Measurements from ENCODE around the gene ZNF710. TPM values are rescaled to one million over a fixed set of nuclear protein-coding genes. Genes with fewer than 3 reads are reported as not detected.

ZNF710 gene
- total and polyA plus RNA-seq, 2 of the 8 experiments (the other 6 are each of a cell fraction or from before 2014, with no cell fraction given): 10.5 to 24.0 TPM

DNA sequence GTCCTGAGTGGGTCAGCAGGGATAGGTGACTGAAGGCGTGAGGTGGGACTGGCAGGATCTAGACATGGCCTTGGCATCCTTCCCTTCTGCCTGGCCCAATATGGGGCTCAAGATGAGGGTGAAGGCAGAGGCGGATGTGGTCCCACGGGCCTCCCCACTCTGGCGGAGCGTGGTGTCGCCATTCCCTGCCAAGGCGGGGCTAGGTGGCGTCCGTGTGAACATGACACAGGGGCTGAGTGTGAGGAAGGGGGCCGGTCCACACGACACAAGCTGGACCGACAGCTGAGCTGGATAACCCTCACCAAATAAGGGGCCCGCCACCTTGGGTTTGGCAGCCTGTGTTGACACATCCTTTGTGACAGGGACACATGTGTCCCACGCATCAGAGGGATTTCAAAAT is 43.1 kb downstream of the ZNF710 start:
- 92% methylated on average over 14 of the region's 14 CpGs; no CpG with 5 or more reads in 1 of the 2 experiments for WGBS, 2 experiments (ENCODE audit: extremely low coverage in 1 of 2, insufficient coverage in 1 of 2, insufficient read length in 1 of 2, insufficient replicate concordance in 2 of 2, low coverage in 1 of 2, low lambda C conversion rate in 2 of 2, missing lambda C conversion rate in 1 of 2)
- Histone ChIP-seq H3K9ac (replicated peaks in 1 of 4; ENCODE audit: extremely low read depth in 1 of 4, low read depth in 3 of 4, low read length in 3 of 4) (no peak overlapping the region; a peak in 1 of 7 replicates), H3K27ac (ENCODE audit: low read depth, low read length) (no peak overlapping the region), H3K79me2 (ENCODE audit: control insufficient read depth in 1 of 2, insufficient read depth in 2 of 2, low read length in 2 of 2) (no peaks in the 10 kb centered on the region; a peak in 1 of 4 replicates), H4K8ac (ENCODE audit: extremely low read depth, insufficient read depth, low read length) (no peak overlapping the region; the same call in 1 of the 2 replicates), H4K5ac (ENCODE audit: insufficient read length, low read depth, low read length) (no peak overlapping the region), H4K20me1 (replicated peaks in 1 of 2; ENCODE audit: control insufficient read depth in 1 of 2, insufficient read depth in 2 of 2, low read length in 2 of 2) (no peaks in the 10 kb centered on the region), H2BK15ac (ENCODE audit: low read length) (no peak overlapping the region), H3K23ac (ENCODE audit: insufficient read length) (no peak overlapping the region), H3K27me3 (replicated peaks in 1 of 4; ENCODE audit: control insufficient read depth in 3 of 4, extremely low read depth in 1 of 4, insufficient read depth in 3 of 4, low read length in 3 of 4) (no peaks in the 10 kb centered on the region), H3K36me3 (ENCODE audit: control insufficient read depth in 2 of 4, insufficient read depth in 4 of 4, low read length in 3 of 4) (no peaks in the 10 kb centered on the region), H3K4me3 (ENCODE audit: extremely low read depth in 1 of 4, insufficient read depth in 2 of 4, low read depth in 3 of 4, low read length in 4 of 4) (no peak overlapping the region), H3K14ac (ENCODE audit: insufficient read length) (no peak overlapping the region), H3K9me3 (ENCODE audit: insufficient read depth in 2 of 2, low read depth in 1 of 2, low read length in 1 of 2) (no peaks in the 10 kb centered on the region), H3K4ac (replicated peaks; ENCODE audit: insufficient read length, low read depth, low read length) (no peak overlapping the region), H2BK20ac (ENCODE audit: low read length) (no peak overlapping the region), H2BK5ac (ENCODE audit: low read depth, low read length) (no peak overlapping the region), H3K23me2 (ENCODE audit: low read depth, low read length) (no peaks in the 10 kb centered on the region), H3K18ac (ENCODE audit: extremely low read depth, low read length) (no peak overlapping the region), H3K4me2 (ENCODE audit: insufficient read depth in 1 of 2, low read depth in 2 of 2, low read length in 2 of 2) (no peak overlapping the region), H2AFZ (ENCODE audit: low read length) (no peak overlapping the region), H3K56ac (replicated peaks; ENCODE audit: insufficient read length, low read depth, low read length) (no peak overlapping the region), H2BK120ac (replicated peaks; ENCODE audit: low read depth, low read length) (no peak overlapping the region), H4K91ac (replicated peaks; ENCODE audit: insufficient read length, low read length) (no peak overlapping the region), H2BK12ac (ENCODE audit: low read depth, low read length) (no peak overlapping the region), H3K79me1 (ENCODE audit: low read depth, low read length) (peaks cover 10% of the 10 kb centered on the region; the same call in 1 of the 2 replicates), H3K4me1 (replicated peaks in 1 of 4; ENCODE audit: control insufficient read depth in 3 of 4, insufficient read depth in 4 of 4, low read length in 3 of 4) (peaks cover 0 to 20% (median 5%) of the 10 kb centered on the region in 4 experiments; a peak in 4 of 7 replicates), H2AK5ac (ENCODE audit: low read depth, low read length) (0 out of 2 replicates have a peak overlapping the region, but pooled peaks have one; percentile 14)
- DNase-seq (ENCODE audit: low read depth in 1 of 2, low spot score in 2 of 2) (no peak), FAIRE-seq (no peak)
- ChIA-PET POLR2A (ENCODE audit: partially characterized antibody) (interaction anchor here (0.9 to 1.2 kb wide), 2 partner anchors 25 to 42 kb away, joined by 3 to 4 read pairs; no protein-coding TSS in a partner anchor), CTCF (ENCODE audit: partially characterized antibody) (interaction anchor here (0.9 to 3.2 kb wide), 2 partner anchors 42 to 276 kb away, joined by 3 to 13 read pairs; no protein-coding TSS in a partner anchor)
- TF ChIP-seq GTF2F1 (IDR thresholded peaks at IDR 0.05; ENCODE audit: borderline replicate concordance, low read depth, low read length) (no peak), POLR2AphosphoS5 (IDR thresholded peaks at IDR 0.05; ENCODE audit: low read depth, low read length) (no peak), CTBP2 (IDR thresholded peaks at IDR 0.05; ENCODE audit: borderline replicate concordance, insufficient read depth, insufficient read length, low read length) (no peak), FOSL1 (IDR thresholded peaks at IDR 0.05; ENCODE audit: insufficient read depth, low read depth, low read length) (no peak), SIN3A (conservative IDR thresholded peaks at IDR 0.05 in 1 of 2, IDR thresholded peaks at IDR 0.05 in 1 of 2; ENCODE audit: low read depth in 1 of 2, low read length in 2 of 2) (no peak), SIRT6 (IDR thresholded peaks at IDR 0.05; ENCODE audit: low read length) (no peak), CEBPB (IDR thresholded peaks at IDR 0.05; ENCODE audit: low read depth, low read length) (no peak), TAF1 (IDR thresholded peaks at IDR 0.05; ENCODE audit: low read depth, low read length) (no peak), KDM1A (IDR thresholded peaks at IDR 0.05; ENCODE audit: borderline replicate concordance, low read length) (no peak), KDM4A (IDR thresholded peaks at IDR 0.05; ENCODE audit: low read depth, low read length, severe bottlenecking) (no peak), EZH2 (IDR thresholded peaks at IDR 0.05; ENCODE audit: low read depth, low read length, severe bottlenecking) (no peak)
- TF ChIP-seq, protein P1, sequence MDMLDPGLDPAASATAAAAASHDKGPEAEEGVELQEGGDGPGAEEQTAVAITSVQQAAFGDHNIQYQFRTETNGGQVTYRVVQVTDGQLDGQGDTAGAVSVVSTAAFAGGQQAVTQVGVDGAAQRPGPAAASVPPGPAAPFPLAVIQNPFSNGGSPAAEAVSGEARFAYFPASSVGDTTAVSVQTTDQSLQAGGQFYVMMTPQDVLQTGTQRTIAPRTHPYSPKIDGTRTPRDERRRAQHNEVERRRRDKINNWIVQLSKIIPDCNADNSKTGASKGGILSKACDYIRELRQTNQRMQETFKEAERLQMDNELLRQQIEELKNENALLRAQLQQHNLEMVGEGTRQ (IDR thresholded peaks at IDR 0.05; ENCODE audit: low read length): no peak

All from H1 (cell line).